K562 (cell line): Measurements from ENCODE around the gene HSPA1L. TPM values are rescaled to one million over a fixed set of nuclear protein-coding genes. Genes with fewer than 3 reads are reported as not detected.

ENCODE experiments used
- ATAC-seq: fragments of 200-7000 bp; cut with Tn5 transposase; 3 replicates; pipeline ENCODE4 v1.9.1; 2020; ENCODE audit warnings: moderate library complexity
- BruUV-seq: library from RNA; stranded (reverse); fragments of 400-500 nt; replicated peaks from 2 replicates; lab custom pipeline; 2021; lab: Mats Ljungman, UMichigan
- CTCF ChIA-PET: fragments of 300-600 bp; formaldehyde crosslinking; extraction: SDS; loops from one replicate; lab custom pipeline; 2021; ENCODE audit warnings: low intra/inter-chr PET ratio; lab: Yijun Ruan, JAX
- POLR2A ChIA-PET: fragments of 300-600, 350-650 bp; sonication (Branson Sonifier 250); formaldehyde crosslinking; extraction: SDS; loops from one replicate; lab custom pipeline; 2021; ENCODE audit warnings: antibody characterized with exemption, inconsistent platforms; lab: Yijun Ruan, JAX
- DNase-seq, 4 experiments: peaks; one replicate each; pipeline versions ENCODE4 v3.0.0 to v3.0.0-alpha.2; 2011 to 2018; ENCODE audit warnings: low spot score in 3 of 4, mixed read lengths in 3 of 4; ENCODE audit errors: extremely low read depth in 1 of 4
- FAIRE-seq: peaks from 2 replicates; lab custom pipeline; 2011; peaks lifted over from hg19 to GRCh38; lab: Jason Lieb, UNC
- H2AFZ ChIP-seq: 2 replicates; pipeline ENCODE4 v1.6.0; 2011; ENCODE audit warnings: low read depth, low read length, control low read depth, inconsistent platforms
- H3K27ac ChIP-seq: fragments of 200-600 bp; 3 replicates; pipeline ENCODE4 v1.8.0; 2011; ENCODE audit warnings: low read depth, mild to moderate bottlenecking, control low read depth, inconsistent platforms, low read length, moderate library complexity, mixed read lengths; ENCODE audit errors: extremely low read depth
- H3K27me3 ChIP-seq, 2 experiments: fragments of 300-600 bp in 1 of 2; 2 replicates in 1 of 2; 3 replicates in 1 of 2; pipeline versions ENCODE4 v1.6.0 to v1.8.0; 2011; ENCODE audit warnings: inconsistent platforms in 2 of 2, low read length in 2 of 2, mild to moderate bottlenecking in 1 of 2, mixed read lengths in 1 of 2, moderate library complexity in 1 of 2; ENCODE audit not compliant: control insufficient read depth in 2 of 2, insufficient read depth in 2 of 2
- H3K36me3 ChIP-seq: fragments of 300-600 bp; 3 replicates; pipeline ENCODE4 v1.8.0; 2011; ENCODE audit warnings: mild to moderate bottlenecking, low read length, inconsistent platforms; ENCODE audit not compliant: control insufficient read depth, insufficient read depth
- H3K4me1 ChIP-seq, 2 experiments: fragments of 200-600 bp in 1 of 2; replicated peaks in 1 of 2; 2 replicates in 1 of 2; 3 replicates in 1 of 2; pipeline versions ENCODE4 v1.5.1 to v1.8.0; 2011; ENCODE audit warnings: inconsistent platforms in 2 of 2, low read length in 2 of 2, mild to moderate bottlenecking in 1 of 2, mixed read lengths in 1 of 2, moderate library complexity in 1 of 2; ENCODE audit not compliant: control insufficient read depth in 2 of 2, insufficient read depth in 2 of 2
- H3K4me2 ChIP-seq: 2 replicates; pipeline ENCODE4 v1.6.1; 2011; ENCODE audit warnings: low read length, control low read depth, inconsistent platforms, mixed read lengths; ENCODE audit not compliant: insufficient read depth
- H3K4me3 ChIP-seq: fragments of 200-600 bp; sonication (generic), shearing (Covaris generic); 2 replicates; pipeline ENCODE4 v1.5.1; 2016; ENCODE audit warnings: control low read depth, inconsistent platforms
- H3K79me2 ChIP-seq: fragments of 200-600 bp; 3 replicates; pipeline ENCODE4 v1.8.0; 2011; ENCODE audit warnings: low read length, inconsistent platforms; ENCODE audit not compliant: control insufficient read depth, insufficient read depth
- H3K9ac ChIP-seq, 2 experiments: 2 replicates each; pipeline versions ENCODE4 v1.6.0 to v1.6.1; 2011; ENCODE audit warnings: low read depth in 2 of 2, low read length in 2 of 2, control low read depth in 1 of 2, inconsistent platforms in 1 of 2, mild to moderate bottlenecking in 1 of 2, mixed read lengths in 1 of 2; ENCODE audit not compliant: insufficient read depth in 1 of 2
- H3K9me1 ChIP-seq: one replicate; pipeline ENCODE4 v1.6.0; 2011; ENCODE audit warnings: inconsistent platforms, mild to moderate bottlenecking, low read length, moderate library complexity; ENCODE audit not compliant: control insufficient read depth, insufficient read depth
- H3K9me3 ChIP-seq: replicated peaks from 2 replicates; pipeline ENCODE4 v1.5.1; 2011; ENCODE audit warnings: low read depth, low read length, inconsistent platforms; ENCODE audit not compliant: control insufficient read depth, insufficient read depth
- H4K20me1 ChIP-seq: replicated peaks from 2 replicates; pipeline ENCODE4 v1.6.1; 2011; ENCODE audit warnings: low read length, inconsistent platforms, mixed read lengths; ENCODE audit not compliant: control insufficient read depth, insufficient read depth
- CHCHD3 ChIP-seq: fragments of 250-450 bp; sonication (Bioruptor Pico); IDR thresholded peaks from 2 replicates; pipeline ENCODE4 v2.1.2; 2022; ENCODE audit warnings: mild to moderate bottlenecking
- MBD1 ChIP-seq: fragments of 250-450 bp; sonication (Bioruptor Pico); IDR thresholded peaks from 2 replicates; pipeline ENCODE4 v1.8.0; 2022; ENCODE audit warnings: inconsistent platforms
- ZNF384 ChIP-seq: IDR thresholded peaks from 2 replicates; pipeline ENCODE4 v1.6.1; 2012; ENCODE audit warnings: low read depth, low read length, improper control_type of control experiment
- WGBS: fragments of 100-300 bp; shearing (Covaris generic); methylation state at CpG from one replicate; pipeline ENCODE4 v1.1.6; 2016; ENCODE audit warnings: low coverage, mixed read lengths; ENCODE audit not compliant: insufficient coverage; ENCODE audit errors: missing lambda C conversion rate; 5-methylcytosine and 5-hydroxymethylcytosine counted together
- in situ Hi-C: fragments of 300-500 bp; cut with MboI; formaldehyde crosslinking; loops from 4 replicates; pipeline ENCODE4 v1.15.0; 2018; ENCODE audit warnings: inconsistent platforms, mixed read lengths
- intact Hi-C: fragments of 100-400 bp; cut with micrococcal nuclease; formaldehyde crosslinking; loops from 2 replicates; pipeline ENCODE4 v1.14.2; 2022
- polyA plus RNA-seq, 8 experiments: library from polyadenylated mRNA; depleted of rRNA in 4 of 8; stranded (reverse) in 5 of 8; unstranded in 3 of 8; fragments of >200 nt; fragmentation: Nextera tagmentation in 2 of 8; fragmentation: Illumina TruSeq in 1 of 8; extraction: Ambion mirVana in 2 of 8; extraction: Trizol in 1 of 8; gene quantifications; 2 replicates each; pipeline versions ENCODE4 v1.2.1 to v1.2.3, GENCODE V29; 2011 to 2014; ENCODE audit warnings: inconsistent platforms in 1 of 8, missing spikeins in 1 of 8
- total RNA-seq, 7 experiments: library from RNA; depleted of rRNA in 6 of 7; stranded (reverse); fragments of >200 nt in 6 of 7; fragmentation: Illumina TruSeq in 2 of 7; extraction: Trizol in 2 of 7; gene quantifications; 2 replicates each; pipeline versions ENCODE4 v1.2.1 to v1.2.3, GENCODE V29; 2011 to 2021; ENCODE audit warnings: low replicate concordance in 1 of 7

HSPA1L gene
- total and polyA plus RNA-seq, 9 of the 15 experiments (the other 6 are each of a cell fraction or from before 2014, with no cell fraction given) = 0.14 to 2.1 (median 1.3) TPM

GRCh38 chr6:31825553-31825952 is 10.5 kb upstream of the HSPA1L start:
- Histone ChIP-seq H3K9ac (peak overlapping the region in 1 of 2 experiments; percentile 3; a peak in 1 of 4 replicates), H3K9me3 (no peaks in the 10 kb centered on the region), H3K4me2 (no peak overlapping the region), H3K9me1 (no peaks in the 10 kb centered on the region), H3K27me3 (no peaks in the 10 kb centered on the region), H2AFZ (peak overlapping the region; percentile 34), H3K27ac (peak overlapping the region; percentile 78), H3K4me3 (no peak overlapping the region), H3K79me2 (peaks cover 51% of the 10 kb centered on the region), H4K20me1 (peaks cover 5% of the 10 kb centered on the region; the same call in 1 of the 2 replicates), H3K36me3 (peaks cover 6% of the 10 kb centered on the region; the same call in 1 of the 3 replicates), H3K4me1 (peaks cover 38 to 41% of the 10 kb centered on the region in 2 experiments)
- BruUV-seq = no TSS peak
- POLR2A ChIA-PET = interaction anchor here (0.6 to 6.4 kb wide), 8 partner anchors 8 to 108 kb away, joined by 3 to 93 read pairs (median 12); partner anchors contain the start of genes CLIC1, HSPA1A, HSPA1L and LSM2
- intact Hi-C loops (loop anchor here (10.0 kb wide), 1 partner anchor 349 kb away; the partner anchor contains the start of genes AGPAT1 and RNF5), in situ Hi-C loops (no loop called here)
- TF ChIP-seq CHCHD3 (CRISPR knock-in tag) = 0 out of 2 replicates have a peak, but pooled peaks have one; percentile 5
- no peak for TF ChIP-seq MBD1
- peak; percentile 66 for TF ChIP-seq ZNF384
- no peak for ATAC-seq
- DNase-seq = no peak
- 82% methylated on average over 4 of the region's 4 CpGs for WGBS
- CTCF ChIA-PET = interaction anchor here (0.7 kb wide), 1 partner anchor 274 kb away, joined by 4 read pairs; no protein-coding TSS in a partner anchor
- no peak for FAIRE-seq
